Fibroblast of lung (primary cell): Measurements from ENCODE around the gene PDE9A.

Source experiments
- EZH2 ChIP-seq: IDR thresholded peaks from 2 replicates; pipeline ENCODE4 v1.5.1; 2012; ENCODE audit warnings: low read length, control low read depth, mild to moderate bottlenecking; ENCODE audit errors: missing control alignments
- TF ChIP-seq, protein P1 (sequence below), 2 donors: IDR thresholded peaks in 1 of 2; conservative IDR thresholded peaks in 1 of 2; 1 replicate in 1 of 2; 2 replicates in 1 of 2; pipeline ENCODE4 v1.5.1; 2011 to 2012; ENCODE audit warnings: low read length in 2 of 2, control low read depth in 1 of 2, inconsistent platforms in 1 of 2, low read depth in 1 of 2, mild to moderate bottlenecking in 1 of 2

DNA sequence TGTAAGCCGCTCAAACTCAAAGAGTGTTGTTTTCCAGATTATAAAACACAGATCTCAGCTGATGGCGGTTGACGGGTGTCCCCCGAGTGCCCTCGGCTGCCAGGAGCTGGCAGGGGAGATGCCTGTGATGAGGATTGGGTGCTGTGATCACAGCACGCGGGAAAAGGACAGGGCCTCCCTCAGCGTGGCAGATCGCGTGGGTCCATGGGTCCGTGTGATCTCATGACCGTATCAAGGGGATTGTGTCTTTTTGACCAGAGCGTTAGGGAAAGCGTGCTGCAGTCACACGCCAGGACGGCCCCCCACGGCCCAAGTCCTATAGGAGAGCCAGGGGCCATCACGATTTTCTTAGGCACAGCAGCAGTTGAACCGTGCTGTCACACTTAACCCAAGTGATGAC lies 51.9 kb downstream of the PDE9A start:
- TF ChIP-seq, protein P1, sequence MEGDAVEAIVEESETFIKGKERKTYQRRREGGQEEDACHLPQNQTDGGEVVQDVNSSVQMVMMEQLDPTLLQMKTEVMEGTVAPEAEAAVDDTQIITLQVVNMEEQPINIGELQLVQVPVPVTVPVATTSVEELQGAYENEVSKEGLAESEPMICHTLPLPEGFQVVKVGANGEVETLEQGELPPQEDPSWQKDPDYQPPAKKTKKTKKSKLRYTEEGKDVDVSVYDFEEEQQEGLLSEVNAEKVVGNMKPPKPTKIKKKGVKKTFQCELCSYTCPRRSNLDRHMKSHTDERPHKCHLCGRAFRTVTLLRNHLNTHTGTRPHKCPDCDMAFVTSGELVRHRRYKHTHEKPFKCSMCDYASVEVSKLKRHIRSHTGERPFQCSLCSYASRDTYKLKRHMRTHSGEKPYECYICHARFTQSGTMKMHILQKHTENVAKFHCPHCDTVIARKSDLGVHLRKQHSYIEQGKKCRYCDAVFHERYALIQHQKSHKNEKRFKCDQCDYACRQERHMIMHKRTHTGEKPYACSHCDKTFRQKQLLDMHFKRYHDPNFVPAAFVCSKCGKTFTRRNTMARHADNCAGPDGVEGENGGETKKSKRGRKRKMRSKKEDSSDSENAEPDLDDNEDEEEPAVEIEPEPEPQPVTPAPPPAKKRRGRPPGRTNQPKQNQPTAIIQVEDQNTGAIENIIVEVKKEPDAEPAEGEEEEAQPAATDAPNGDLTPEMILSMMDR (conservative IDR thresholded peaks at IDR 0.05 in 1 of 2, IDR thresholded peaks at IDR 0.05 in 1 of 2; ENCODE audit: low read depth in 1 of 2, low read length in 2 of 2), result no peak
- TF ChIP-seq EZH2, result no peak
